WTC11 (cell line): Measurements from ENCODE around the gene MMAB. TPM values are rescaled to one million over a fixed set of nuclear protein-coding genes. Genes with fewer than 3 reads are reported as not detected.

ENCODE experiments used
- ARID4B ChIP-seq: sonication (generic); formaldehyde crosslinking; IDR thresholded peaks from 2 replicates; pipeline ENCODE4 v1.8.0; 2023; ENCODE audit warnings: missing genetic modification reagents, mild to moderate bottlenecking, borderline replicate concordance
- CBFB ChIP-seq: sonication (generic); formaldehyde crosslinking; IDR thresholded peaks from 2 replicates; pipeline ENCODE4 v1.8.1; 2022; ENCODE audit warnings: mild to moderate bottlenecking, low read depth, missing genetic modification reagents
- CDX4 ChIP-seq: fragments of 250-450 bp; sonication (Bioruptor Pico); IDR thresholded peaks from 2 replicates; pipeline ENCODE4 v1.9.0; 2021; ENCODE audit warnings: moderate library complexity, mild to moderate bottlenecking, inconsistent platforms, borderline replicate concordance
- E2F4 ChIP-seq: sonication (generic); formaldehyde crosslinking; IDR thresholded peaks from 2 replicates; pipeline ENCODE4 v1.8.1; 2022; ENCODE audit warnings: low read depth, mild to moderate bottlenecking, moderate library complexity, missing genetic modification reagents, borderline replicate concordance
- EMX1 ChIP-seq: fragments of 250-450 bp; sonication (Bioruptor Pico); IDR thresholded peaks from 2 replicates; pipeline ENCODE4 v1.8.0; 2021; ENCODE audit warnings: mild to moderate bottlenecking
- ESRRA ChIP-seq: sonication (generic); formaldehyde crosslinking; IDR thresholded peaks from 2 replicates; pipeline ENCODE4 v1.8.1; 2022; ENCODE audit warnings: mild to moderate bottlenecking, missing genetic modification reagents, borderline replicate concordance
- FOXK1 ChIP-seq: sonication (generic); formaldehyde crosslinking; IDR thresholded peaks from 2 replicates; pipeline ENCODE4 v1.8.0; 2022; ENCODE audit warnings: mild to moderate bottlenecking, moderate library complexity, missing genetic modification reagents
- GRHL2 ChIP-seq: fragments of 250-450 bp; sonication (Bioruptor Pico); IDR thresholded peaks from 2 replicates; pipeline ENCODE4 v1.8.0; 2022; ENCODE audit warnings: mild to moderate bottlenecking, moderate library complexity; ENCODE audit not compliant: insufficient replicate concordance, severe bottlenecking
- JAZF1 ChIP-seq: fragments of 250-450 bp; sonication (Bioruptor Pico); IDR thresholded peaks from 2 replicates; pipeline ENCODE4 v1.9.0; 2021; ENCODE audit warnings: moderate library complexity, mild to moderate bottlenecking, inconsistent platforms
- NR1H2 ChIP-seq: sonication (generic); formaldehyde crosslinking; IDR thresholded peaks from 2 replicates; pipeline ENCODE4 v1.9.0; 2021; ENCODE audit warnings: mild to moderate bottlenecking, moderate library complexity, missing genetic modification reagents
- RELA ChIP-seq: sonication (generic); formaldehyde crosslinking; IDR thresholded peaks from 2 replicates; pipeline ENCODE4 v1.8.1; 2022; ENCODE audit warnings: missing genetic modification reagents, mild to moderate bottlenecking, borderline replicate concordance
- TEAD1 ChIP-seq: sonication (generic); formaldehyde crosslinking; IDR thresholded peaks from 2 replicates; pipeline ENCODE4 v1.8.0; 2022; ENCODE audit warnings: mild to moderate bottlenecking, missing genetic modification reagents
- USF1 ChIP-seq: sonication (generic); formaldehyde crosslinking; IDR thresholded peaks from 2 replicates; pipeline ENCODE4 v1.8.0; 2022; ENCODE audit warnings: mild to moderate bottlenecking, missing genetic modification reagents
- ZNF263 ChIP-seq: sonication (generic); formaldehyde crosslinking; IDR thresholded peaks from 2 replicates; pipeline ENCODE4 v1.8.1; 2022; ENCODE audit warnings: low read depth, mild to moderate bottlenecking, moderate library complexity, missing genetic modification reagents
- ZNF396 ChIP-seq: fragments of 250-450 bp; sonication (Bioruptor Pico); IDR thresholded peaks from 2 replicates; pipeline ENCODE4 v1.8.0; 2021; ENCODE audit warnings: mild to moderate bottlenecking, moderate library complexity, borderline replicate concordance
- ZNF671 ChIP-seq: fragments of 250-450 bp; sonication (Bioruptor Pico); IDR thresholded peaks from 2 replicates; pipeline ENCODE4 v1.8.0; 2021; ENCODE audit warnings: mild to moderate bottlenecking
- ZSCAN18 ChIP-seq: fragments of 250-450 bp; sonication (Bioruptor Pico); IDR thresholded peaks from 2 replicates; pipeline ENCODE4 v2.1.2; 2022; ENCODE audit warnings: mild to moderate bottlenecking, moderate library complexity
- total RNA-seq: library from RNA; stranded (reverse); gene quantifications from 3 replicates; pipeline ENCODE4 v1.2.3, GENCODE V29; 2021
- TF ChIP-seq, protein P1 (sequence below): sonication (generic); formaldehyde crosslinking; IDR thresholded peaks from 2 replicates; pipeline ENCODE4 v1.8.1; 2023; ENCODE audit warnings: mild to moderate bottlenecking, missing genetic modification reagents
- TF ChIP-seq, protein P2 (sequence below): fragments of 250-450 bp; sonication (Bioruptor Pico); IDR thresholded peaks from 2 replicates; pipeline ENCODE4 v1.9.0; 2021; ENCODE audit warnings: mild to moderate bottlenecking
- TF ChIP-seq, protein P3 (sequence below): sonication (generic); formaldehyde crosslinking; IDR thresholded peaks from 2 replicates; pipeline ENCODE4 v1.8.1; 2023; ENCODE audit warnings: mild to moderate bottlenecking, moderate library complexity, missing genetic modification reagents
- TF ChIP-seq, protein P4 (sequence below): sonication (generic); formaldehyde crosslinking; IDR thresholded peaks from 2 replicates; pipeline ENCODE4 v1.8.0; 2022; ENCODE audit warnings: mild to moderate bottlenecking, missing genetic modification reagents

Gene MMAB
- total RNA-seq, 1 experiment from 2014 or later = 22.0 TPM

GRCh38 chr12:109573029-109573913 lies at the start of gene MMAB, which contains the start of gene MVK (continued):
- TF ChIP-seq, protein P1, sequence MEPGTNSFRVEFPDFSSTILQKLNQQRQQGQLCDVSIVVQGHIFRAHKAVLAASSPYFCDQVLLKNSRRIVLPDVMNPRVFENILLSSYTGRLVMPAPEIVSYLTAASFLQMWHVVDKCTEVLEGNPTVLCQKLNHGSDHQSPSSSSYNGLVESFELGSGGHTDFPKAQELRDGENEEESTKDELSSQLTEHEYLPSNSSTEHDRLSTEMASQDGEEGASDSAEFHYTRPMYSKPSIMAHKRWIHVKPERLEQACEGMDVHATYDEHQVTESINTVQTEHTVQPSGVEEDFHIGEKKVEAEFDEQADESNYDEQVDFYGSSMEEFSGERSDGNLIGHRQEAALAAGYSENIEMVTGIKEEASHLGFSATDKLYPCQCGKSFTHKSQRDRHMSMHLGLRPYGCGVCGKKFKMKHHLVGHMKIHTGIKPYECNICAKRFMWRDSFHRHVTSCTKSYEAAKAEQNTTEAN (CRISPR knock-in tag) = peak; percentile 90
- TF ChIP-seq NR1H2 (CRISPR knock-in tag) (no peak), CBFB (no peak), ZSCAN18 (CRISPR knock-in tag) (0 out of 2 replicates have a peak, but pooled peaks have one; percentile 69), GRHL2 (CRISPR knock-in tag) (no peak), USF1 (CRISPR knock-in tag) (peak; percentile 96), ZNF671 (CRISPR knock-in tag) (no peak), ESRRA (CRISPR knock-in tag) (peak; percentile 70; the same call in 1 of the 2 replicates), ZNF263 (CRISPR knock-in tag) (no peak), FOXK1 (CRISPR knock-in tag) (peak; percentile 95), CDX4 (CRISPR knock-in tag) (no peak), JAZF1 (no peak), RELA (CRISPR knock-in tag) (no peak), EMX1 (CRISPR knock-in tag) (no peak), TEAD1 (0 out of 2 replicates have a peak, but pooled peaks have one; percentile 61), ZNF396 (0 out of 2 replicates have a peak, but pooled peaks have one; percentile 55), E2F4 (CRISPR knock-in tag) (peak; percentile 79; the same call in 1 of the 2 replicates), ARID4B (CRISPR knock-in tag) (peak; percentile 95; the same call in 1 of the 2 replicates)
- TF ChIP-seq, protein P2, sequence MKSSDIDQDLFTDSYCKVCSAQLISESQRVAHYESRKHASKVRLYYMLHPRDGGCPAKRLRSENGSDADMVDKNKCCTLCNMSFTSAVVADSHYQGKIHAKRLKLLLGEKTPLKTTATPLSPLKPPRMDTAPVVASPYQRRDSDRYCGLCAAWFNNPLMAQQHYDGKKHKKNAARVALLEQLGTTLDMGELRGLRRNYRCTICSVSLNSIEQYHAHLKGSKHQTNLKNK = no peak
- TF ChIP-seq, protein P3, sequence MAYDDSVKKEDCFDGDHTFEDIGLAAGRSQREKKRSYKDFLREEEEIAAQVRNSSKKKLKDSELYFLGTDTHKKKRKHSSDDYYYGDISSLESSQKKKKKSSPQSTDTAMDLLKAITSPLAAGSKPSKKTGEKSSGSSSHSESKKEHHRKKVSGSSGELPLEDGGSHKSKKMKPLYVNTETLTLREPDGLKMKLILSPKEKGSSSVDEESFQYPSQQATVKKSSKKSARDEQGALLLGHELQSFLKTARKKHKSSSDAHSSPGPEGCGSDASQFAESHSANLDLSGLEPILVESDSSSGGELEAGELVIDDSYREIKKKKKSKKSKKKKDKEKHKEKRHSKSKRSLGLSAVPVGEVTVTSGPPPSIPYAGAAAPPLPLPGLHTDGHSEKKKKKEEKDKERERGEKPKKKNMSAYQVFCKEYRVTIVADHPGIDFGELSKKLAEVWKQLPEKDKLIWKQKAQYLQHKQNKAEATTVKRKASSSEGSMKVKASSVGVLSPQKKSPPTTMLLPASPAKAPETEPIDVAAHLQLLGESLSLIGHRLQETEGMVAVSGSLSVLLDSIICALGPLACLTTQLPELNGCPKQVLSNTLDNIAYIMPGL (CRISPR knock-in tag) = no peak
- TF ChIP-seq, protein P4, sequence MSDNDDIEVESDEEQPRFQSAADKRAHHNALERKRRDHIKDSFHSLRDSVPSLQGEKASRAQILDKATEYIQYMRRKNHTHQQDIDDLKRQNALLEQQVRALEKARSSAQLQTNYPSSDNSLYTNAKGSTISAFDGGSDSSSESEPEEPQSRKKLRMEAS (CRISPR knock-in tag) = peak; percentile 99
